K562 (cell line): Measurements from ENCODE around the gene KIF26B. TPM values are rescaled to one million over a fixed set of nuclear protein-coding genes. Genes with fewer than 3 reads are reported as not detected.

Experiments
- ARID1B ChIP-seq: fragments of 450-650 bp; IDR thresholded peaks from 2 replicates; pipeline ENCODE4 v1.6.1; 2016; ENCODE audit warnings: antibody characterized with exemption, mild to moderate bottlenecking, inconsistent platforms
- CBFA2T2 ChIP-seq: fragments of 450-650 bp; conservative IDR thresholded peaks from 2 replicates; pipeline ENCODE4 v1.6.1; 2017; ENCODE audit warnings: mild to moderate bottlenecking
- FOSL1 ChIP-seq: fragments of 200-800 bp; sonication (Bioruptor generic); conservative IDR thresholded peaks from 2 replicates; pipeline ENCODE4 v1.6.1; 2016; ENCODE audit warnings: missing genetic modification characterization, missing compliant biosample characterization
- JUN ChIP-seq, 2 experiments: sonication (generic) in 1 of 2; formaldehyde crosslinking in 1 of 2; IDR thresholded peaks; 2 replicates each; pipeline versions ENCODE4 v1.6.1 to v1.8.0; 2012 to 2022; ENCODE audit warnings: borderline replicate concordance in 2 of 2, mild to moderate bottlenecking in 2 of 2, improper control_type of control experiment in 1 of 2, low read depth in 1 of 2, low read length in 1 of 2, missing genetic modification reagents in 1 of 2
- JUND ChIP-seq, 2 experiments: IDR thresholded peaks; 2 replicates in 1 of 2; 3 replicates in 1 of 2; pipeline ENCODE4 v1.6.1; 2011; ENCODE audit warnings: borderline replicate concordance in 2 of 2, low read depth in 2 of 2, low read length in 2 of 2, improper control_type of control experiment in 1 of 2, missing biosample characterization in 1 of 2, missing genetic modification characterization in 1 of 2, missing genetic modification reagents in 1 of 2
- MCM3 ChIP-seq: fragments of 450-650 bp; IDR thresholded peaks from 2 replicates; pipeline ENCODE4 v1.6.1; 2016
- SMARCC2 ChIP-seq: fragments of 450-650 bp; IDR thresholded peaks from 2 replicates; pipeline ENCODE4 v1.6.1; 2017; ENCODE audit warnings: antibody characterized with exemption, moderate library complexity, mild to moderate bottlenecking, low read depth
- ZNF512 ChIP-seq: IDR thresholded peaks from 2 replicates; pipeline ENCODE4 v1.6.1; 2016; ENCODE audit warnings: missing genetic modification characterization, missing compliant biosample characterization
- polyA plus RNA-seq, 8 experiments: library from polyadenylated mRNA; depleted of rRNA in 4 of 8; stranded (reverse) in 5 of 8; unstranded in 3 of 8; fragments of >200 nt; fragmentation: Nextera tagmentation in 2 of 8; fragmentation: Illumina TruSeq in 1 of 8; extraction: Ambion mirVana in 2 of 8; extraction: Trizol in 1 of 8; gene quantifications; 2 replicates each; pipeline versions ENCODE4 v1.2.1 to v1.2.3, GENCODE V29; 2011 to 2014; ENCODE audit warnings: inconsistent platforms in 1 of 8, missing spikeins in 1 of 8
- total RNA-seq, 7 experiments: library from RNA; depleted of rRNA in 6 of 7; stranded (reverse); fragments of >200 nt in 6 of 7; fragmentation: Illumina TruSeq in 2 of 7; extraction: Trizol in 2 of 7; gene quantifications; 2 replicates each; pipeline versions ENCODE4 v1.2.1 to v1.2.3, GENCODE V29; 2011 to 2021; ENCODE audit warnings: low replicate concordance in 1 of 7

KIF26B gene
- total and polyA plus RNA-seq, 9 of the 15 experiments (the other 6 are each of a cell fraction or from before 2014, with no cell fraction given): 0.02 to 0.08 (median 0.03) TPM; not detected in 6

- TF ChIP-seq CBFA2T2: 0 out of 2 replicates have a peak, but pooled peaks have one; percentile 9
- TF ChIP-seq MCM3: 0 out of 2 replicates have a peak, but pooled peaks have one; percentile 17
- TF ChIP-seq JUN (IDR thresholded peaks at IDR 0.05; ENCODE audit: borderline replicate concordance, low read depth, low read length): peak; percentile 75; the same call in 1 of the 2 replicates
- TF ChIP-seq JUN (CRISPR knock-in tag; IDR thresholded peaks at IDR 0.05; ENCODE audit: borderline replicate concordance): no peak
- peak; percentile 67; the same call in 1 of the 2 replicates for TF ChIP-seq JUND (IDR thresholded peaks at IDR 0.05; ENCODE audit: borderline replicate concordance, low read depth, low read length)
- peak; percentile 54; the same call in 2 of the 3 replicates for TF ChIP-seq JUND (tag; IDR thresholded peaks at IDR 0.05; ENCODE audit: borderline replicate concordance, low read depth, low read length)
- TF ChIP-seq SMARCC2: no peak
- no peak for TF ChIP-seq ZNF512 (tag)
- TF ChIP-seq ARID1B: peak; percentile 9; the same call in 1 of the 2 replicates
- TF ChIP-seq FOSL1 (tag): peak; percentile 73
Observed at GRCh38 chr1:245177071-245177900, 22.5 kb downstream of the KIF26B start (continued).
